HL-60 (cell line): ENCODE data around the gene MPRIP.
"Not testable (repeated sequence)": the region's sequence is repeated elsewhere in the genome, so short reads cannot be mapped to it uniquely, and the experiment has no call there.

Experiments
- DNase-seq, 2 experiments: peaks; one replicate each; pipeline ENCODE4 v3.0.0-alpha.2; 2010 to 2020; ENCODE audit warnings: low read depth in 1 of 2, low spot score in 1 of 2
- H3K27ac ChIP-seq: fragments of 250-450 bp; sonication (Bioruptor Pico); replicated peaks from 2 replicates; pipeline ENCODE4 v1.5.1; 2020; ENCODE audit warnings: mild to moderate bottlenecking, moderate library complexity
- H3K27me3 ChIP-seq: fragments of 250-450 bp; sonication (Bioruptor Pico); 2 replicates; pipeline ENCODE4 v1.5.1; 2021; ENCODE audit warnings: mild to moderate bottlenecking, moderate library complexity; ENCODE audit not compliant: insufficient read depth, poor library complexity, severe bottlenecking
- H3K4me3 ChIP-seq: replicated peaks from 2 replicates; pipeline ENCODE4 v1.5.1; 2011; ENCODE audit warnings: mild to moderate bottlenecking, control low read depth, low read length; ENCODE audit not compliant: insufficient read depth
- CTCF ChIP-seq: IDR thresholded peaks from one replicate; pipeline ENCODE4 v1.5.1; 2011; ENCODE audit warnings: low read length, control low read depth, inconsistent platforms; ENCODE audit not compliant: insufficient read depth
- GABPA ChIP-seq: IDR thresholded peaks from 2 replicates; pipeline ENCODE4 v1.6.1; 2012; ENCODE audit warnings: low read depth
- POLR2AphosphoS5 ChIP-seq: IDR thresholded peaks from 2 replicates; pipeline ENCODE4 v1.6.1; 2012; ENCODE audit warnings: low read depth
- REST ChIP-seq: IDR thresholded peaks from 2 replicates; pipeline ENCODE4 v1.6.1; 2012; ENCODE audit warnings: low read depth; ENCODE audit not compliant: insufficient replicate concordance
- SPI1 ChIP-seq: IDR thresholded peaks from 2 replicates; pipeline ENCODE4 v1.6.1; 2012; ENCODE audit warnings: low read depth, mild to moderate bottlenecking, borderline replicate concordance

MPRIP gene

GRCh38 chr17:17190188-17190587 is 147.9 kb downstream of the MPRIP start:
- TF ChIP-seq GABPA: no peak
- TF ChIP-seq CTCF: no peak
- no peak for TF ChIP-seq SPI1
- TF ChIP-seq REST: no peak
- TF ChIP-seq POLR2AphosphoS5: no peak
- Histone ChIP-seq H3K27me3 (no peaks in the 10 kb centered on the region), H3K4me3 (no peak overlapping the region), H3K27ac (no peak overlapping the region)
- DNase-seq: no peak

- no peak for DNase-seq
- H3K4me3 ChIP-seq: no peak overlapping the region
- H3K27me3 ChIP-seq: no peaks in the 10 kb centered on the region
- no peak overlapping the region for H3K27ac ChIP-seq
- TF ChIP-seq GABPA (no peak), SPI1 (no peak), POLR2AphosphoS5 (no peak), REST (no peak), CTCF (no peak)
These were observed 149.1 kb downstream of the MPRIP start for GRCh38 chr17:17191346-17191792.

GRCh38 chr17:17191961-17192381 is 149.7 kb downstream of the MPRIP start:
- H3K4me3 ChIP-seq: no peak overlapping the region
- no peak for DNase-seq
- TF ChIP-seq POLR2AphosphoS5 (no peak), REST (no peak), SPI1 (no peak), GABPA (no peak), CTCF (no peak)
- H3K27ac ChIP-seq: no peak overlapping the region
- H3K27me3 ChIP-seq: no peaks in the 10 kb centered on the region

- H3K27ac ChIP-seq, H3K27me3 ChIP-seq, DNase-seq, H3K4me3 ChIP-seq: not testable (repeated sequence)
These were observed 153.2 kb downstream of the MPRIP start for GRCh38 chr17:17195466-17195865.
